ENCODE measurements around the gene KCNJ9.

The KCNJ9 gene

DNA sequence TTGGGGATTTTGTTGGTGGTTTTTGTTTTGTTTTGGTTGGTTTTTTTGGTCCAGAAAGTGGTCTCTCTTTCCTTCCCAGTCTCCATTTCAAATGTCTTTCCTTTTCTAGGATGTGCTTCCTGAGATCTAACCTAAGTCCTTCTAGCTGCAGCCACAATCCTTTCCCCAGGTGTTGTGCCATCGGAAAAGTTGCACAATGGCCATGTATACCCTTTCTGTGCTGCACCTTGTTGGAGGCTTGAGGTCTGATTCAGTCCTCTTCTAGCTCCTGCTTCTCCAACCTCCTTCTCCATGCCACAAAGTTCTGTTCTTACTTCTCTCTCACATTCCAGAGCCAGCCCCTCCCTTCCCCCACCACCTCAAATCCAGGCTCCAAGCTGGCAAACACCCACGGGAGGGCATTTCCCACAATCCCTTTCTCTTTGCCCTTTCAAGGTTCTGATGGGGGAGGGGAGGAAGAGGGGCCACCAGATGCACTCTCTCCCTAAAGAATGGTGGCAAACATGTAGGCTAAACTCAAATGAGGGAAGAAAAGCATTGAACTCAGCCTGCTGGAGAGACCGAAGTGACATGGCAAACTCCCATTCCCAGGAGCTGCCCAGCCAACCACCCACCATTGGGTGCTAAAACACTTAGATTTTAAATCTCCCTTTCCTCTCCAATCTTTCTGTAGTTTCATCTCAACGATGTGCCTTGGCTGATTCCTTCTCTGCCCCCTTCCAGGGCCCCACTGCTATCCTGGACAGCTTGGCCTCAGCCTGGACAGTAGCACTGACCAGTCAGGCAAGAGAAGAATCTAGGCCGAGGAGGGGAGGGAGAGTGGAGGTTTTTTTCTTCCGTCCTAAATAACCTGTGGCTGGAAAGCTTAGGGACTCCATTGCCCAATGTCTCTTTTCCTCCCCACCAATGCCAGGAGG is 14.3 kb upstream of the KCNJ9 start:
- no peak for DNase-seq (ENCODE audit: low read depth)

DNA sequence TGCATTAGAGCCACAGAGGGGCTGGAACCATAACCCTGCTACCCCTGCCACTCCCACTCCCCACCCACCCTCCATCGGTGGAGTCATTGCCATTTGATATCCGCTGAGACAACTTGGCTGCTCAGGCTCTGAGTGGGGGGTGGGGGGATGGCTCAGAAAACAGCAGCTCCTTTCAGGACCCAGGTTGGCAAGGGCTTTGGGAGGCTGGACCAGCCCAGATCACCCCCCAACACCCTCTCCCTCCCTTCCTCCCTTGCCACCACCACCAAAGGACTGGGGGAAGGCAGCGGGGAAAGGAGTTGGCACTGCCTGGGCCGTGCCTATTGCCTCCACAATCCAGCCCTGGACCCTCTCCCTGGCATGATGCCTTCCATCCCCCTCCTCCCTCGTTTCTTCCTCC is 13.1 kb upstream of the KCNJ9 start:
- DNase-seq (ENCODE audit: low read depth): no peak

DNA sequence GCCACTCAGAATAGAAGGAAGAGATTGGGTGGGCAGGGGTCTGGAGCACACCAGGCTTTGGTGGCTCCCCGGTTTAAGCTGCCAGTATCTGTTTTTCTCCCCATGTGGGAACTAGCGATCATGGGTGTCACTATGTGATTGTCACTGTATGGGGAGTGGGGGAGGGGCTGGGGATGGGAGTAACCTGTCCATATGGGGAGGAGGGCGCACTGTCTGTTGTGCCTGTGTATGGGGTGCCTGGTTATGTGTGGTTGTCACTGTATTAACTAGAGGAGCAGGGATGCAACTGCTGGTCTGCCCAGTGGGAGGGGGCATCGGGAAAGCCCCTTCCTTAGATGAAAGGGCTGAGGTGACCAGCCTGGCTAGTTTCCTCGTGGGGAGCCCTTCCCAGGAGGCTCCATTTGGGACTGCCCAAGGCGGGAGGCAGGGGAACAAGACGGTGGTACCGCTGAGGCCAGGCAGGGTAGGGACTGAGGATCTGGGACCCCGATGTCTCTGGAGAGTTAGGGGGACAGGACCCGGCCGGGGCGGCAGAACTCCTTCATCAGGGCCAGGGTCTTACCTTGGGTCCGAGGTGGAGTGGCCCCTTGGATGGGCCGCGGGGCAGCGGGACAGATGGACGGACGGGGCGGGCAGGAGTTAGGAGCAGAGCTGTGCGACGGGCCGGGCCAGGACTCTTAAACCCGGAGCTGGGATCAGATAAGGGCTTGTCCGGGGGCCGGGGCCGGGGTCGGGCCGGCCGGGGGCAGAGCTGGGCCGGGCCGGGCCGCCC is 11.7 kb upstream of the KCNJ9 start, which contains the start of gene KCNJ10:
TSS of gene KCNJ10 (minus strand) at position 701 of the 772 bp plus-strand sequence. CDS start 27,628 bp downstream, outside the sequence.
- DNase-seq (ENCODE audit: low read depth): no peak

DNA sequence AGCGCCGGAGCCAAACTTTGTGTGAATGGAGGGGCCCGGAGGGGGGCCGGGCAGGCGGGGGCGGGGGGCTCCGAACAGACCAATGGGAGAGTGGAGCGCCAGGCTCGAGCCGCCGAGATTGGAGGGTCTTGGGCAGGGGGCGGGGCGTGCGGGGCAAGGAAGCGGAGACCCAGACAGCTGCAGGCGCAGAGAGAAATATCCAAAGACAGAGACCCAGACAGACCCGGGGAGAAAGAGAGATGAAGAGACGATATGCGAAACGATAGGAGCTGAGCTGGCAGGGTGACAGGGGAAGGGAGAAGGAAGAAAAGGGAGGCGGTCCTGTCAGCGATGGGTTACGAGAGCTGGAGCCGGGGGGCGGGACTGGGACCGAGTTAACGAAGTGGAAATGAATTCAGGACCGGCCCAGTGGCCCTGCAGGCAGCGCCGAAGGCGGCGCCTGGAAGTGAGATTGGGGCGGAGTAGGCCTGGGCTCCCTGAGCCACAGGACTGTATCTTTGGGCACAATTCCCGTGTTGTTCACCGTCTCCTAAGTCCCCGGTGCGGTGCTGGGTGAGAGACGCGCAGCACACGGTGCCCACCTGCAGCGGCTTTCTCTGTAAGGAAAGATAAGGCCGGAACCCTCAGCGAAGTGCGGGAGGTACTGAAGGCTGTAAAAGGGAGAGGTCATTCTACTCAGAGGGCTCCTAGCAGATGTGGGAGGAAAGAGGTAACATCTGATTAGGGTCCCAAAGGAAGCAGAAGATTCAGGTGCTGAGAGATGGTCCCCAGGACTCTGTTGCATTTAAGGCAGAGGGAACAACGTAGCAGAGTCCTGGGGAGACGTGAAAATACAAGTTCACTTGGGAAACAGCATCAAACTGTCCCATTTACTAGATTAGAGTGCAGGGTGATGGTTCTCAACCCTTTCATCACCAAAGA is 10.8 kb upstream of the KCNJ9 start:
- peak; percentile 29 for DNase-seq (ENCODE audit: low read depth)

DNA sequence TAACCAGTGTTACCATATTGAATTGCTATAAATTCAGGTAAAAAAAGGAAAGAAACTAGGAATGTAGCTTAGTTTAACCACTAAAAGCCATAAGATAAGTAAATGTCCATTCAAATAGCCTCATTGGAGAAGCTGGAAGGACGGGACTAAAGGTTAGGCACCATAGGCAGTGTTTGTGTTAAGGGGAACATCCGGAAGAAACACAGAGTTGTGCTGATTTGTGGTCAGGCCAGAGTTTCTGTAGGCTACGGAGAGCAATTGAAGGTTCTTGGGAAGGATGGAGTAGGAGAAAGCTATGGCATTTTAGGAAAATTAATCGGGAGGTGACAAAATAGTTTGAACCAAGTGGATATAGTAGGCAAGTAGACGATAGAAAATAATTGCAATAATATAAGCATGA is 10.0 kb upstream of the KCNJ9 start:
- DNase-seq (ENCODE audit: low read depth): no peak

DNA sequence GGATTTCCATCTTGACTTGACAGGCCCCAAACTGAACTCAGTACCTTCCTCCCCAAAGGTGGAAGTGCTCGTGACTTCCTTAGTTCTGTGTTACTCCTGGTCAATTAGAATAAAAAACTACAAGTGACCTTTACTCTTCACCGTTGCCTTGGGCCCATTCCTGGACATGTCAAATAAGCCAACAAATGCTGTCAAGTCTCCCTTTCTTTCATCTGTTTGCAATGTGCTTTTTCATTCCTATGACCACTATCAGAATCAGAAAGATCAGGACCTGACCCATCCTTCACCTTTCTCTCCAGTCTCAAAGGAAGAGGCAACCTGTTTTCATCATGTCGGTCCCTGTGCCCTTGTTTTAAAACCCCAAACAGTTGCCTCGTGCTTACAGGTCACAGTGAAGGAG is 6.5 kb upstream of the KCNJ9 start:
- no peak for DNase-seq (ENCODE audit: low read depth)

DNA sequence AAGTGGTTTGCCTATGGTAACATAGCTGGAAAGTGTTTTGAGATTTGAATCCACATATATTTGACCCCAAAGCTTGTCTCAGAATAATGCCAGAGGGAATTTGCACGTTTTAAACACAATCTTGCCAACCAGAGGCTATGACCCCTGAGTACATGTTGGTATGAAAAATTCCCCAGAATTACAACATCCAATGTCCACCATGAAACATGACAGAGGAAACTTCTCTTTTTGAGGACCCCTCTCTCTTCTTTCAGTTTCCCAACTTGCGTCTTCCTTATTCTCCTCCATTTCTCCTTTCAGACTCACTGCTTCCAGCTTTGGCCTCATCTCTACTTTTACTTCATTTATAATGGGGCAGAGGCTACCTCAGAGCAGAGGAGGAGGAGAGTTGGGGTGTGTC is 5.5 kb upstream of the KCNJ9 start:
- DNase-seq (ENCODE audit: low read depth): no peak

DNA sequence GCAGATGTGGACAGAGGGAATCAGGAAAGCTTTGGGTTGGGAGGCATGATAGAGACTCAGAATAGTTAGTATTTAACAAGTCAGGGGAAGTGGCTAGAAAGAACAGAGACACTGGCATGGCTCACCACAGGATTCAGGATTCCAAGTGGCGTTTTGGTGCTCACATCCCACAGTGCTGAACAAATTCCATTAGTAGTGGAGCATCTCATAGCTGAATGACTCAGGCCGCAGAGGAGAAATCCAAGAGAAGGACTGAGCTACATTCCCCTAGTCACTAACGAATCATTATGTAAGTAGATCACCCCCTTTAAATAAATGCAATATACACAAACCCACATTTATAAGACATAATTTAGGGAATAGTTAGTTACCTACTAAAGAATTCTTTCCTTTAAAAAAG is 5.0 kb upstream of the KCNJ9 start:
- DNase-seq (ENCODE audit: low read depth): no peak

DNA sequence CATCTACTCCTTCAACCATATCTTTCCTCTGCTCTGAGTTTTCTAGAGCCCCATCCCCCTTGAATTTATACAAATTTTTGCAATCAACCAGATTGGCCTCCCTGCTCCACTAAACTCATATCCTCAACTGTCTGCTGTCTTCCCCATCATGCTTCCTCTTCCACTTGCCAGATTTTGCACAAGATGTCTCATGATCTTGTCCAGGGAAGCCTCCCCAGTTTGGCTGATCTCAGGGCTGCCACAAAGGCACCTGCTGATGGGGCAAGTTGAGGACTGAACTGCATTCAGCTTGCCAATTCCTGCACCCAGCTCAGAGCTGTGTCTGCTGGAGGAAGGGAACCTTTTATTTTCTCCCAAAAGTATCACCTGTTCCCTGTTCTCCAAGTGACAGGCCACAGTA is 3.9 kb upstream of the KCNJ9 start:
- no peak for DNase-seq (ENCODE audit: low read depth)

DNA sequence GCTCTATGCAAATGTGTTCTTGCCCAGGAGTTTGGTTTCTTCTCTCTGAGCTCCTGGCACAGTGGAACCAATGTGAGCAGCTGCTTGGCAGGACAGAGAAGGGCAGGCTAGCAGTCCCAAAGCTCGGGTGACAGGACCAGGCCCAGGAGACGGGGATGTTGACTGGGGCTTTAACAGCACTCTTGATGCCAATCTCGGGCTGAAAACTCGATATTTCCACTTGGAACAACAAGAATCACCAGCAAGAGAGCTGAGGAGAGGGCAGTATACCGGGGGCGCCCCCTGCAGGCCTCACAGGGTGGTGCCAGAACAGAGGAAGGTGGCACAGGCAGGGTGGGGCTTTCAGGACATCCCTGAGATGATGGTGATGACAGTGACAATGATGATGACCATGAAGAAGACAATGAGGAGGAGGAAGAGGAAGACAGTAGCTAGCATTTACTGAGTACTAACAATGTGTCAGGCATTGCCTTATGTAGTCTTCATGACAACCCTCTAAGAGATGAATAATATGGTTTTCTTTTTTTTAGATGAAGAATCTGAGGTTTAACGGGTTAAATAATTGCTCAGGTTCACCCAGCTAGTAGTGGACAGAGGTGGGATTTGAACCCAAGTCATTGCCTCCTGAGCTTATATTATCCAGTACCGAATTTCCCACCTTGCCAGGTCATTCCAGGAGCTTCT is 2.7 kb upstream of the KCNJ9 start:
- DNase-seq (ENCODE audit: low read depth): peak; percentile 34

DNA sequence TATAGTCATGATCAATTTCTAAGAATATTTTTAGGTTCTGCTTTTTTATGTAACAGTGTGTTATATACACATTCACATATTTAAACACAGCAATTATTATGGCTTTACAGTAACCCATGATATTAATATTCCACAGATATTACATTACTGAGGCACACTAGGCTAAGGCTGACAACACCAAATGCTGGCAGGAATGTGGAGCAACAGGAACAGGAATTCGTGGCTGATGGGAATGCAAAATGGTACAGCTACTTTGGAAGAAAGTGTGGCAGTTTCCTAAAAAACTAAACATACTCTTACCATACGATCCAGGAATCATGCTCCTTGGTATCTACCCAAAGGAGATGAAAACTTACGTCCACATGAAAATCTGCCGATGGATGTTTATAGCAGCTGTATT is 1.9 kb upstream of the KCNJ9 start:
- no peak for DNase-seq (ENCODE audit: low read depth)

DNA sequence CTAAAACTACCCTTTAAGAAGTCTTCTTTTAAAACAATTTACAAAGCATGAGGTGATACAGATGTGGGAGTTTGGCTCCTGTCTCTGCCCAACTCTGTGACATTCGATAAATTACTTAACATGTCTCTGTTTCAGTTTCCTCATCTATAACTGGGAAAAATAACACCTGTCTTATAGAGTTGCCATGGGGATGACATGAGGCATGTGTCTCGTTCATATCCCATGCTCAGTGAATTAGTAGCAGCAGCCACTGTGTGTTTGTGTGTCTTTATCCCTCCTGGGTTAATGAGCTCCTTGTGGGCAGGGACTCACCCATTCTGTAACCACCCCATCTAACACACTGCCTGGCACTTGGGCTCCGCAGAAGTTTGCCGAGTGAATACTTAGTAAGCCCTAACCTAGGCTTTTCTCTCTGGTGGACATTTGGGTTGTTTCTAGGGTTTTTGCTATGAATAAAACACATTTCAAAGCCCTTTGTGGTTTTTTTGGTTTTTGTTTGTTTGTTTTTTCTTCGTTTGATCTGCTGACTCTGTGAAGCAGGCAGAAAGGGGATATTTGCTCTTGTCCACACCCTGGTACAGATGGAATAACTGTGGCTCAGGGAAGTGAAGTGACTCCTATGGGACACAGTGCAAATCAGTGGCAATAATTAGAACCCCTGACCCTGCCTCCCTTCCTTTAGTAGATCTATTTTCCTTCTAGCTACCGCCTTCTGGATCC is 797 bp upstream of the KCNJ9 start:
- DNase-seq (ENCODE audit: low read depth): no peak

DNA sequence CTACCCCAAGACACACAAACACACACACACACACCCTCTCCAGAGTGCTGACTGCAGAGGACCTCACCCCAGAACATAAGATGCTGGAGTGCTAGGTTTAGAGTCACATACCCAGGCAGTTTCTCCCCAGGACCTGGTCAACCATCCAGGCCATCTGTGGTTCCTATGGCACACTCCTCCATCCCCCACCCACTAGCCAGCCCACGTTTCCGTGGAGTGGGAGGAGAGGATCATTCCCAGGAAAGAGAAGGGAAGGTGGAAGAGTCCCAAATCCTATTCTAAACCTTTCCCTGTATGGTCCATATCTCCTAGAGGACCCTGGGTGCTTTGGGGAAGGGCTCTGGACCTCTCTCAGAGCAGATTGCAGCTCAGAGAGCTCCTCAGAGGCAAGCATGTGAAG is 1.1 kb downstream of the KCNJ9 start:
- DNase-seq (ENCODE audit: low read depth): no peak

DNA sequence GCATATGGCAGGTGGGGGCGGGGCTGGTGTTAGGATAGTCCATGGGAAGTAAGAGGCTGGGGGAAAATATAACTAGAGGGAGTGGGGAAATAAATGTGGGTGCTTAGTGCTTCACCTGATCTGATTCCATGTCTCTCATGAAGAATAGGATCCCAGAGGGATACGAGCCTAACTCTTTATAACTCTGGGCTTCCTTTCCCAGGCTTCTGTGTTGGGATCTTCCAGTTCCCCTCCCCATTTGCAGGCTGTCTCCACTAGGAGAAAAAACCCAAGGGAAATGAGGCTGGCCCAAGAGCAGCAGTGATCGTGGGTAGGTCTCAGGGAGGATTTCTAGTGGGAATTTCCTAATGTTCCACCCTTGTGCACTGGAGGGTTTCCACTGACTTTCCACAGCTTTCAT is 1.6 kb downstream of the KCNJ9 start:
- no peak for DNase-seq (ENCODE audit: low read depth)

DNA sequence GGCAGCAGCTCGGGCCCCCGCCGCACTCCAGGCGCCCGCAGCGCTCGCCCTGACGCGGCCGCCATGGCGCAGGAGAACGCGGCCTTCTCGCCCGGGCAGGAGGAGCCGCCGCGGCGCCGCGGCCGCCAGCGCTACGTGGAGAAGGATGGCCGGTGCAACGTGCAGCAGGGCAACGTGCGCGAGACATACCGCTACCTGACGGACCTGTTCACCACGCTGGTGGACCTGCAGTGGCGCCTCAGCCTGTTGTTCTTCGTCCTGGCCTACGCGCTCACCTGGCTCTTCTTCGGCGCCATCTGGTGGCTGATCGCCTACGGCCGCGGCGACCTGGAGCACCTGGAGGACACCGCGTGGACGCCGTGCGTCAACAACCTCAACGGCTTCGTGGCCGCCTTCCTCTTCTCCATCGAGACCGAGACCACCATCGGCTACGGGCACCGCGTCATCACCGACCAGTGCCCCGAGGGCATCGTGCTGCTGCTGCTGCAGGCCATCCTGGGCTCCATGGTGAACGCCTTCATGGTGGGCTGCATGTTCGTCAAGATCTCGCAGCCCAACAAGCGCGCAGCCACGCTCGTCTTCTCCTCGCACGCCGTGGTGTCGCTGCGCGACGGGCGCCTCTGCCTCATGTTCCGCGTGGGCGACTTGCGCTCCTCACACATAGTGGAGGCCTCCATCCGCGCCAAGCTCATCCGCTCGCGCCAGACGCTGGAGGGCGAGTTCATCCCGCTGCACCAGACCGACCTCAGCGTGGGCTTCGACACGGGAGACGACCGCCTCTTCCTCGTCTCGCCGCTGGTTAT is 2.8 kb downstream of the KCNJ9 start:
- peak; percentile 61 for DNase-seq (ENCODE audit: low read depth)

DNA sequence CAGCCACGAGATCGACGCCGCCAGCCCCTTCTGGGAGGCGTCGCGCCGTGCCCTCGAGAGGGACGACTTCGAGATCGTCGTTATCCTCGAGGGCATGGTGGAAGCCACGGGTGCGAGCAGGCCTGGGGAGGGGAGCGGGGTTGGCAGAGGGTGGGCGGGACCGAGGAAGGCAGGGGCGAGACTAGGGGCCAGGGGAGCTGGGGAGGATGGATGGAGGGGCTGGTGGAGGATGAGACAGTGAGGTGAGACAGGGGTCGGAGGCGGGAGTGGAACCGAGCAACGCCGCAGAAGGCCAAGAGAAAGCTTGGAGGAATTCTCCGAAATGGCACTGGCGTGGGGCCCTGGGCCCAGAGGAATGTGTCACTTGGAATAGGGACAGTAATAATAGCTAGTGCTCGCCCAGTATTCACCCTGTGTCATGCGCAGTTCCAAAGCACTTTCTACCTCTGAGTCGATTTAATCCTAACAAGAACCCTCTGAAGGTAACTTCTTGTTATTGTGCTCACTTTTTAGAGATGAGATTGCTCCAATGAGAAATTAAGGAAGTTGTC is 3.5 kb downstream of the KCNJ9 start:
- no peak for DNase-seq (ENCODE audit: low read depth)

DNA sequence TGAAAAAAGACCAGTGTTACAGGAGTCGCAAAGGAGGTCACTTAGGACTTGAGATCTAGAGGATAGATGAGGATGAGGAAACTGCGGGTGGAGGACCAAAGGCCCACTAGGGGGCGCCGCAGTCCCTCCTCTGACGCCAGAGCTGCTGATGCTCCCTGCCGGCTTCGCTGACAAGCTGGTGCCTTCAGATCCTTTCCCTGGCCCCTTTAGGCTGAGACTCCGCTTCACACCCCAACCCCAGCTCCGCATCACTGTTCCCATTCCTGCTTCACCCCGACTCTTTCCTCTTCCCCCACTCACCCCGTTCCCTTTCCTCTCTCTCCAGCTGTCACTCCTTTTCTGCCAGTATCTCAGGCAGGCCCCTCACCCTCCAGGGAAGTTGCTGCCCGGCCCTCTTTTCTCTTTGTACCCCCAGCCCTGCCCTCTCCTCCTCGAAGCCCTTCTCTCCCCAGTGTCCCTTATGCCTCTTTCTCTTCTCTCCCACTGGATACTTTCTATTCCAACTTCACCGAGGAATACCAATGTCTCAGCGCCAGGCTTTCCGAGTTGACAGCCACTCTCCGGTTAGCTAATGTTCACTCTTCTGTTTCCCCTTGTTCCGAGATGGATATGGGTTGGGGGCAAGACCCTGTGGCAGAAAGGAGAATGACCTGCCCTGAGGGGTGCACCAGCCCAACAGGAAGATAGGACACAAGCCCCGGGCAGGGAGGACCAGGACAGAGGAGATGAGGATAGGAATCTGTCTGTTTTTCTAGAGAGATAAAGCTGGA is 4.5 kb downstream of the KCNJ9 start:
- DNase-seq (ENCODE audit: low read depth): peak; percentile 62

DNA sequence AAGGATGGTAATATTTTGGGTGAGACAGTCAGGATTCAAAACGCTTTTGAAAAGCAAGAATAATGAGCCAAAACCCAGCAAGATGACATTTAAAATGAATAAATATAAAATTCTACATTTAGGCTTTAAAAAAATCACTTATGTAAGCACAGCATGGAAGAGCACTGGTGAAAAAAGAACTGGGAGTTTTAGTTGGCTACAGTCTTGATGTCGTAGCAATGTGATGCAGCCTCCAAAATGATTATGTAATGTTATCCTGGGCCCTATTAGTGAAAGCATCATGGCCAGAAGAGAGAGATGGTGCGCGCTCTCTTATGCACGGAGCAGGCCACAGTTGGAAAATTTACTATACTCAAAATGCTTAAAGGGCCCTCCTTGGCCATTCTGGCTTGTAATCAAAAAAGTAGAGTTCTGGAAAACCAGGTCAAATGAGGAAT is 5.1 kb downstream of the KCNJ9 start:
- no peak for DNase-seq (ENCODE audit: low read depth)

DNA sequence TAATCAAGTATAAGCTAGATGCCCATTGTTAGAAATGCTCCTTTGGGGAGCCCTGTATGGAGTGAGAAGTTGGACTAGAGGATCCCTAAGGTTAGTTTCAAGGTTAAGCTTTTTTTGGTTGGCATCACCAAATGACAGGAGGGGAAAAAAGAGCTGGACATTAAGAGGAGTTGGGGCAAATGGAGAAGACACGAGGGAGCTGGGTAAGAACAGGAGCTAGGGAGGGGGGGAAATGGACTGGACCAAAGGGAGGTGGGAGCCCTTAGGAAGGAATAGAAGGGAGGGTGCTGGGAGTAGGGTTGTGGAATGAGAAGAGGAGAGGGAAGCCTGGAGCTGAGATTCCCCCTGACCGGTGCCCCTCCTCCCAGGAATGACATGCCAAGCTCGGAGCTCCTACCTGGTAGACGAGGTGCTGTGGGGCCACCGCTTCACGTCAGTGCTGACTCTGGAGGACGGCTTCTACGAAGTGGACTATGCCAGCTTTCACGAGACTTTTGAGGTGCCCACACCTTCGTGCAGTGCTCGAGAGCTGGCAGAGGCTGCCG is 5.9 kb downstream of the KCNJ9 start:
- DNase-seq (ENCODE audit: low read depth): no peak

All from activated T-helper 9 cell treated with anti-CD3 and anti-CD28 coated beads, Interleukin-2, amount 50 U/mL, for 16 hours (primary cell).